ENCODE measurements around the gene TRMU. TPM values are rescaled to one million over a fixed set of nuclear protein-coding genes. Genes with fewer than 3 reads are reported as not detected.

The TRMU gene
- total and polyA plus RNA-seq, 2 of the 4 experiments (the other 2 are of a cell fraction) = 19.0 to 36.4 TPM

DNA sequence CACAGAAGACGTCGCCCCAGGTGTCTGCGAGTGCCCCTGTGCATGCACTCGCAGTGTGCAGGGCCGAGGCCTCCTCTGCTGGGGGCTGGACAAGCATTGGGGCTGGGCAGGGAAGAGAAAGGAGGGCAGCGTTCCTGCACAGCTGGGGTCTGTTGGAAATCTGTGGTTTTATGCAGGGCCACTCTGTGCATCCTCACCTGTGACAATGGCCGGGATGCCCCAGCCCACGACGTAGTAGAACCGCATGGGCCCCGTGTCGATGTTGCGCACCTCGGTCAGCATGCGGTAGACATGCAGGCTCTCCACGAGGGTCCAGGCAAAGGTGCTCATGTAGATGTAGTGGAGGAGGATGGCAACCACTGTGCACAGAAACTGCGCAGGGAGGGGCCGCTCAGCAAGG is 37.2 kb downstream of the TRMU start:
- H4K8ac ChIP-seq (ENCODE audit: low read depth in 2 of 2, low read length in 2 of 2) = no peak overlapping the region
- no peak overlapping the region for H3K4me3 ChIP-seq (ENCODE audit: insufficient read depth, low read depth, low read length)
- CTCF ChIA-PET = no interaction called here
- no peak overlapping the region for H2BK120ac ChIP-seq (ENCODE audit: low read depth, low read length)
- POLR2A ChIA-PET (ENCODE audit: unreplicated experiment) = interaction anchor here (0.6 kb wide), 1 partner anchor 359 kb away, joined by 22 read pairs; no protein-coding TSS in a partner anchor
- in situ Hi-C loops (cut with MboI; ENCODE audit: low sequenced_read_pairs) (no loop called here), dilution Hi-C loops (cut with HindIII; ENCODE audit: low sequenced_read_pairs, unreplicated experiment) (no loop called here), intact Hi-C loops (cut with micrococcal nuclease) (no loop called here)
- H2BK20ac ChIP-seq (ENCODE audit: low read depth, low read length) = no peak overlapping the region
- H2AK5ac ChIP-seq (ENCODE audit: low read depth, low read length) = no peak overlapping the region
- TF ChIP-seq NFE2L2 (IDR thresholded peaks at IDR 0.05; ENCODE audit: low read depth, low read length) (no peak), MAFK (IDR thresholded peaks at IDR 0.05; ENCODE audit: low read depth, low read length) (no peak), CHD1 (IDR thresholded peaks at IDR 0.05; ENCODE audit: low read depth, low read length) (no peak), MXI1 (IDR thresholded peaks at IDR 0.05; ENCODE audit: borderline replicate concordance, low read depth, low read length) (no peak), RCOR1 (IDR thresholded peaks at IDR 0.05; ENCODE audit: insufficient replicate concordance, low read length) (no peak), POLR2A (IDR thresholded peaks at IDR 0.05; ENCODE audit: low read depth, low read length) (no peak), FOS (IDR thresholded peaks at IDR 0.05; ENCODE audit: low read depth, low read length) (no peak), ELK1 (IDR thresholded peaks at IDR 0.05; ENCODE audit: borderline replicate concordance, low read depth, low read length) (no peak), MAZ (IDR thresholded peaks at IDR 0.05; ENCODE audit: borderline replicate concordance, low read depth, low read length) (no peak), RAD21 (IDR thresholded peaks at IDR 0.05; ENCODE audit: low read length) (no peak), SMC3 (IDR thresholded peaks at IDR 0.05; ENCODE audit: low read depth, low read length) (no peak), RFX5 (IDR thresholded peaks at IDR 0.05; ENCODE audit: low read depth, low read length) (no peak), CEBPB (IDR thresholded peaks at IDR 0.05; ENCODE audit: low read depth, low read length) (no peak), BHLHE40 (IDR thresholded peaks at IDR 0.05; ENCODE audit: low read depth, low read length) (no peak)
- TF ChIP-seq, protein P1, sequence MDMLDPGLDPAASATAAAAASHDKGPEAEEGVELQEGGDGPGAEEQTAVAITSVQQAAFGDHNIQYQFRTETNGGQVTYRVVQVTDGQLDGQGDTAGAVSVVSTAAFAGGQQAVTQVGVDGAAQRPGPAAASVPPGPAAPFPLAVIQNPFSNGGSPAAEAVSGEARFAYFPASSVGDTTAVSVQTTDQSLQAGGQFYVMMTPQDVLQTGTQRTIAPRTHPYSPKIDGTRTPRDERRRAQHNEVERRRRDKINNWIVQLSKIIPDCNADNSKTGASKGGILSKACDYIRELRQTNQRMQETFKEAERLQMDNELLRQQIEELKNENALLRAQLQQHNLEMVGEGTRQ (IDR thresholded peaks at IDR 0.05; ENCODE audit: low read depth, low read length) = no peak
- TF ChIP-seq, protein P2, sequence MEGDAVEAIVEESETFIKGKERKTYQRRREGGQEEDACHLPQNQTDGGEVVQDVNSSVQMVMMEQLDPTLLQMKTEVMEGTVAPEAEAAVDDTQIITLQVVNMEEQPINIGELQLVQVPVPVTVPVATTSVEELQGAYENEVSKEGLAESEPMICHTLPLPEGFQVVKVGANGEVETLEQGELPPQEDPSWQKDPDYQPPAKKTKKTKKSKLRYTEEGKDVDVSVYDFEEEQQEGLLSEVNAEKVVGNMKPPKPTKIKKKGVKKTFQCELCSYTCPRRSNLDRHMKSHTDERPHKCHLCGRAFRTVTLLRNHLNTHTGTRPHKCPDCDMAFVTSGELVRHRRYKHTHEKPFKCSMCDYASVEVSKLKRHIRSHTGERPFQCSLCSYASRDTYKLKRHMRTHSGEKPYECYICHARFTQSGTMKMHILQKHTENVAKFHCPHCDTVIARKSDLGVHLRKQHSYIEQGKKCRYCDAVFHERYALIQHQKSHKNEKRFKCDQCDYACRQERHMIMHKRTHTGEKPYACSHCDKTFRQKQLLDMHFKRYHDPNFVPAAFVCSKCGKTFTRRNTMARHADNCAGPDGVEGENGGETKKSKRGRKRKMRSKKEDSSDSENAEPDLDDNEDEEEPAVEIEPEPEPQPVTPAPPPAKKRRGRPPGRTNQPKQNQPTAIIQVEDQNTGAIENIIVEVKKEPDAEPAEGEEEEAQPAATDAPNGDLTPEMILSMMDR (conservative IDR thresholded peaks at IDR 0.05; ENCODE audit: low read depth, low read length) = no peak
- peaks cover 6% of the 10 kb centered on the region for H3K9me3 ChIP-seq (ENCODE audit: control insufficient read depth, insufficient read depth, low read length)
- no peak overlapping the region for H2AK9ac ChIP-seq (replicated peaks; ENCODE audit: low read depth, low read length, poor library complexity)
- no peak overlapping the region for H3K23ac ChIP-seq (ENCODE audit: low read depth, low read length)
- H3K9me1 ChIP-seq (ENCODE audit: insufficient read depth, low read length) = no peaks in the 10 kb centered on the region; the same call in 1 of the 2 replicates
- BruUV-seq (replicated peaks) = no TSS peak
- no peak overlapping the region for H2BK5ac ChIP-seq (ENCODE audit: low read depth, low read length, poor library complexity, severe bottlenecking)
- H3K4ac ChIP-seq (ENCODE audit: low read depth, low read length) = no peak overlapping the region
- no peaks in the 10 kb centered on the region for H3K36me3 ChIP-seq (ENCODE audit: control insufficient read depth, insufficient read depth, low read length)
- H3K4me2 ChIP-seq (ENCODE audit: low read depth, low read length) = no peak overlapping the region
- H3K79me1 ChIP-seq (ENCODE audit: low read depth in 1 of 2, low read length in 2 of 2) = no peaks in the 10 kb centered on the region
- no peak overlapping the region for H4K5ac ChIP-seq (ENCODE audit: low read depth, low read length)
- ATAC-seq (ENCODE audit: low read depth) (no peak), DNase-seq (no peak)
- peaks cover 14% of the 10 kb centered on the region; the same call in 1 of the 2 replicates for H3K27me3 ChIP-seq (ENCODE audit: control insufficient read depth, insufficient read depth, low read length)
- H4K20me1 ChIP-seq (ENCODE audit: insufficient read depth, low read length) = no peaks in the 10 kb centered on the region
- 90% methylated on average over 6 of the region's 18 CpGs; no CpG with 5 or more reads in 1 of the 2 experiments for WGBS, 2 experiments (ENCODE audit: extremely low coverage in 2 of 2, insufficient read length in 1 of 2)
- H3K9ac ChIP-seq (ENCODE audit: low read depth, low read length) = no peak overlapping the region
- no peak overlapping the region for H3K18ac ChIP-seq (ENCODE audit: low read depth, low read length)
- H2AFZ ChIP-seq (replicated peaks; ENCODE audit: low read length, poor library complexity) = no peak overlapping the region
- H4K91ac ChIP-seq (ENCODE audit: insufficient read depth, low read depth, low read length) = no peak overlapping the region
- no peak overlapping the region for H3K14ac ChIP-seq (replicated peaks; ENCODE audit: low read depth, low read length)
- H3K4me1 ChIP-seq (ENCODE audit: control insufficient read depth, insufficient read depth, low read length) = no peaks in the 10 kb centered on the region; the same call in 1 of the 2 replicates
- no peak overlapping the region for H3K27ac ChIP-seq (ENCODE audit: insufficient read depth, low read length)
- no peak overlapping the region for H2BK15ac ChIP-seq (ENCODE audit: low read depth, low read length)
- no peak overlapping the region for H3K56ac ChIP-seq (ENCODE audit: extremely low read depth, insufficient read depth, low read length)
